ENCODE data around the gene NUDT14.

DNA sequence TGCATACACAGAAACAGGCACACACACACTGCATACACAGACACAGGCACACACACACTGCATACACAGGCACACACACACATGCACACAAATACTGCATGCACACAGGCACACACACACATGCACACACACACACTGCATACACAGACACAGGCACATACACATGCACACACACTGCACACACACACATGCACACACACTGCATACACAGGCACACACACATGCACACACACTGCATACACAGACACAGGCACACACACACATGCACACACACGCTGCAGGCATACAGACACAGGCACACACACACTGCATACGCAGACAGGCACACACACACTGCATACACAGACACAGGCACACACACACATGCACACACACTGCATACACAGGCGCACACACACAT lies 34.5 kb upstream of the NUDT14 start:
- TF ChIP-seq, protein P1, sequence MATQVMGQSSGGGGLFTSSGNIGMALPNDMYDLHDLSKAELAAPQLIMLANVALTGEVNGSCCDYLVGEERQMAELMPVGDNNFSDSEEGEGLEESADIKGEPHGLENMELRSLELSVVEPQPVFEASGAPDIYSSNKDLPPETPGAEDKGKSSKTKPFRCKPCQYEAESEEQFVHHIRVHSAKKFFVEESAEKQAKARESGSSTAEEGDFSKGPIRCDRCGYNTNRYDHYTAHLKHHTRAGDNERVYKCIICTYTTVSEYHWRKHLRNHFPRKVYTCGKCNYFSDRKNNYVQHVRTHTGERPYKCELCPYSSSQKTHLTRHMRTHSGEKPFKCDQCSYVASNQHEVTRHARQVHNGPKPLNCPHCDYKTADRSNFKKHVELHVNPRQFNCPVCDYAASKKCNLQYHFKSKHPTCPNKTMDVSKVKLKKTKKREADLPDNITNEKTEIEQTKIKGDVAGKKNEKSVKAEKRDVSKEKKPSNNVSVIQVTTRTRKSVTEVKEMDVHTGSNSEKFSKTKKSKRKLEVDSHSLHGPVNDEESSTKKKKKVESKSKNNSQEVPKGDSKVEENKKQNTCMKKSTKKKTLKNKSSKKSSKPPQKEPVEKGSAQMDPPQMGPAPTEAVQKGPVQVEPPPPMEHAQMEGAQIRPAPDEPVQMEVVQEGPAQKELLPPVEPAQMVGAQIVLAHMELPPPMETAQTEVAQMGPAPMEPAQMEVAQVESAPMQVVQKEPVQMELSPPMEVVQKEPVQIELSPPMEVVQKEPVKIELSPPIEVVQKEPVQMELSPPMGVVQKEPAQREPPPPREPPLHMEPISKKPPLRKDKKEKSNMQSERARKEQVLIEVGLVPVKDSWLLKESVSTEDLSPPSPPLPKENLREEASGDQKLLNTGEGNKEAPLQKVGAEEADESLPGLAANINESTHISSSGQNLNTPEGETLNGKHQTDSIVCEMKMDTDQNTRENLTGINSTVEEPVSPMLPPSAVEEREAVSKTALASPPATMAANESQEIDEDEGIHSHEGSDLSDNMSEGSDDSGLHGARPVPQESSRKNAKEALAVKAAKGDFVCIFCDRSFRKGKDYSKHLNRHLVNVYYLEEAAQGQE (IDR thresholded peaks at IDR 0.05; ENCODE audit: unreplicated experiment), result no peak
- TF ChIP-seq EZH2 (IDR thresholded peaks at IDR 0.05; ENCODE audit: low read depth, unreplicated experiment) (no peak), EZH2phosphoT487 (IDR thresholded peaks at IDR 0.05; ENCODE audit: unreplicated experiment) (no peak), POLR2AphosphoS5 (IDR thresholded peaks at IDR 0.05; ENCODE audit: low read depth) (no peak), NANOG (IDR thresholded peaks at IDR 0.05; ENCODE audit: borderline replicate concordance) (no peak), JUNB (IDR thresholded peaks at IDR 0.05; ENCODE audit: unreplicated experiment) (no peak), ZNF331 (CRISPR knock-in tag; IDR thresholded peaks at IDR 0.05; ENCODE audit: low read depth) (no peak), CREB1 (CRISPR knock-in tag; IDR thresholded peaks at IDR 0.05; ENCODE audit: low read depth) (no peak), ZNF114 (CRISPR knock-in tag; IDR thresholded peaks at IDR 0.05) (no peak)
- TF ChIP-seq, protein P2, sequence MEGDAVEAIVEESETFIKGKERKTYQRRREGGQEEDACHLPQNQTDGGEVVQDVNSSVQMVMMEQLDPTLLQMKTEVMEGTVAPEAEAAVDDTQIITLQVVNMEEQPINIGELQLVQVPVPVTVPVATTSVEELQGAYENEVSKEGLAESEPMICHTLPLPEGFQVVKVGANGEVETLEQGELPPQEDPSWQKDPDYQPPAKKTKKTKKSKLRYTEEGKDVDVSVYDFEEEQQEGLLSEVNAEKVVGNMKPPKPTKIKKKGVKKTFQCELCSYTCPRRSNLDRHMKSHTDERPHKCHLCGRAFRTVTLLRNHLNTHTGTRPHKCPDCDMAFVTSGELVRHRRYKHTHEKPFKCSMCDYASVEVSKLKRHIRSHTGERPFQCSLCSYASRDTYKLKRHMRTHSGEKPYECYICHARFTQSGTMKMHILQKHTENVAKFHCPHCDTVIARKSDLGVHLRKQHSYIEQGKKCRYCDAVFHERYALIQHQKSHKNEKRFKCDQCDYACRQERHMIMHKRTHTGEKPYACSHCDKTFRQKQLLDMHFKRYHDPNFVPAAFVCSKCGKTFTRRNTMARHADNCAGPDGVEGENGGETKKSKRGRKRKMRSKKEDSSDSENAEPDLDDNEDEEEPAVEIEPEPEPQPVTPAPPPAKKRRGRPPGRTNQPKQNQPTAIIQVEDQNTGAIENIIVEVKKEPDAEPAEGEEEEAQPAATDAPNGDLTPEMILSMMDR (conservative IDR thresholded peaks at IDR 0.05; ENCODE audit: low read depth in 2 of 2), result no peak
- TF ChIP-seq, protein P3, sequence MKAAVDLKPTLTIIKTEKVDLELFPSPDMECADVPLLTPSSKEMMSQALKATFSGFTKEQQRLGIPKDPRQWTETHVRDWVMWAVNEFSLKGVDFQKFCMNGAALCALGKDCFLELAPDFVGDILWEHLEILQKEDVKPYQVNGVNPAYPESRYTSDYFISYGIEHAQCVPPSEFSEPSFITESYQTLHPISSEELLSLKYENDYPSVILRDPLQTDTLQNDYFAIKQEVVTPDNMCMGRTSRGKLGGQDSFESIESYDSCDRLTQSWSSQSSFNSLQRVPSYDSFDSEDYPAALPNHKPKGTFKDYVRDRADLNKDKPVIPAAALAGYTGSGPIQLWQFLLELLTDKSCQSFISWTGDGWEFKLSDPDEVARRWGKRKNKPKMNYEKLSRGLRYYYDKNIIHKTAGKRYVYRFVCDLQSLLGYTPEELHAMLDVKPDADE (IDR thresholded peaks at IDR 0.05), result no peak
